Hematopoietic multipotent progenitor cell treated with erythropoietin and hydrocortisone succinate and interleukin-3 and kit ligand, for 17 days (in vitro differentiated cells): ENCODE data around the gene ROBO1.
"Not testable (repeated sequence)": the region's sequence is repeated elsewhere in the genome, so short reads cannot be mapped to it uniquely, and the experiment has no call there.

ENCODE experiments used
- DNase-seq: peaks from one replicate; pipeline ENCODE4 v3.0.0-alpha.2; 2015; ENCODE audit warnings: low spot score

Gene ROBO1

GRCh38 chr3:78794431-78794830, 973.4 kb downstream of the ROBO1 start:
- no peak for DNase-seq

DNA sequence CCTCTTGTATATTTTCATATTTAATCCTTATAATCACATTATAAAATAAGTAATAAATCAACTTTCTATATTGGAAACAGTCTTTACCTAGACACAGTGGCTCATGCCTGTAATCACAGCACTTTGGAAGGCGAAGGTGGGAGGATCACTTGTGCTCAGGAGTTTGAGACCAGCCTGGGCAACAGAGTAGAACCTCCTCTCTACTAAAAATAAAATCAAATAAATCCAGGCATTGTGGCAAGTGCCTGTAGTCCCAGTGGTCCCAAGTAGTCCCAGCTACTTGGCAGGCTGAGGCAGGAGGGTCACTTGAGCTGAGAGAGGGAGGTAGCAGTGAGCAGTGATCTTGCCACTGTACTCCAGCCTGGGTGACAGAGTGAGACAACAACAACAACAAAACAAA, 975.1 kb downstream of the ROBO1 start:
- no peak for DNase-seq

- DNase-seq: no peak
These were observed 975.6 kb downstream of the ROBO1 start for GRCh38 chr3:78792212-78792611.

GRCh38 chr3:78791753-78792152, 976.0 kb downstream of the ROBO1 start:
- no peak for DNase-seq

DNA sequence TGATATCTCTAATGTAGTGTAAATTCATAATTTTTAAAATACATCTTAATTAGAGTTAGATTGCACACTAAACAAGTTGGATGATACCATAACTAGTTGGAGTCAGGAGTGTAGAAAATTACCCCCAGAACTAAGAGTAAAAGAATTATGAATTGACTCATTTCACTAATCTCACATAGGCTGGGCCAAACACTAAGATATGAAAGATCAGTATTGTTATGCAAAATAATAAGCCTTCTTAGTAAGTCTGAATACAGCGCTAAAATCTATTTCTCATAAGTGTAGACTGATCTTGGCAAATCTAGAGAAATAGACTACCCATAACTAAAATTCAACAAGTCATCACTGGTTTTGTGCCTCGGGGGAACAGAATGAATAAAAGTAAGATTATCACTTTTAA, 979.0 kb downstream of the ROBO1 start:
- DNase-seq: no peak

- no peak for DNase-seq
These were observed 982.8 kb downstream of the ROBO1 start for GRCh38 chr3:78785004-78785403.

GRCh38 chr3:78781351-78781750, 986.4 kb downstream of the ROBO1 start:
- no peak for DNase-seq

DNA sequence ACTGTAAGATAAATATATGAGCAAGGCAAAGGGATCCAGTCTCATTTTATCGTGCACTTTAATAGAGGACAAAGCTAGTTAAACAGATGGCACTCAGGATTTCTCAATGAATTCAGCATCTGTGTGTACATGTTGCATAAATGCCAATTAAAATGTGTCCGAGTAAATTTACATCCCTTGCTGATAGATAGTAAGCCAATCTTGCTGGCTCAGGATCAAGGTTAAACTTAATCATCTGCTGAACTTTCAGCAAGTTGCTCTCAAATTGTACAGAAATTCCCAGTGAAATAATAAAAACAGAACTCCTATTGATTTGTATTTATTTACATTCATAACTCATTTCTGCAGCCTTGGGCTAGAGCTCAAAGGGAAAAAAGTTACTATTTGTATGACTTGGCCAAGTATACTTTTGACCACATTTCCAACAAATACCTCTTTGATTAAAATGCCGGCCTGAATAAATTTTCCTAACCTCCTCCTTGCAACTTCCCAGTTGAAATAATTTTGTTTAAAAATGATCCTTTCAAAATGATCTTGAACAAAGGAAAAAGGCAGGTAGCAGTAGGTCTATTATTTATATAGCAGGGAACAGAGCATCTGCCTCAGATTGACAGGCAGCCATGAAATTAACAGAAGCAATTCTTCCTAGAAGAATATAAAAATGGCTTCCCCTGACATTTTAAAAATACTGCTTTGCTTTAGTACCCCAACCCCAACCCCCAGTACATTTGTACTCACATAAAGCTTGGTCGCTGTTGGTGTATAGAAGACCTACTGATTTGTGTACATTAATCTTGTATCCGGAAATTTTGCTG, 1001.9 kb downstream of the ROBO1 start:
- no peak for DNase-seq

DNA sequence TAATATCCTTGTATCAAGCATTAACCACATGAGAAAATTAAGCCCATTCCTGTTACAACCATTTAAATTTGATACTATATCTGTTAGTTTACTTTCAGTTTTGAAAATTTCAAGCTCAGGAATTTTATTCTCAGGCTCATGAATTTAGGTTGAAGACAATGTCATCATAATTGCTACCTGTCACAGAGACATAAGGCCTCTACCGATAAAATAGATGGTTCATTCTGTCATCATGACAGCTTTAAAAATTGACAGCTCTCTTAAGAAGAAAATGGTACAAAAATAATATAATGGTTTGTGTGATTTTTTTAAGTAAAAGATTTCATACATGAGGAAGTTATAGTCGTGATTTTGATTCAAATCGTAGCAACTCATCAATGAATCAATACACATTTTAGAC, 1003.2 kb downstream of the ROBO1 start:
- no peak for DNase-seq

- DNase-seq: no peak
These were observed 1005.7 kb downstream of the ROBO1 start for GRCh38 chr3:78762121-78762520.

GRCh38 chr3:78761126-78761525, 1006.7 kb downstream of the ROBO1 start:
- DNase-seq: no peak

DNA sequence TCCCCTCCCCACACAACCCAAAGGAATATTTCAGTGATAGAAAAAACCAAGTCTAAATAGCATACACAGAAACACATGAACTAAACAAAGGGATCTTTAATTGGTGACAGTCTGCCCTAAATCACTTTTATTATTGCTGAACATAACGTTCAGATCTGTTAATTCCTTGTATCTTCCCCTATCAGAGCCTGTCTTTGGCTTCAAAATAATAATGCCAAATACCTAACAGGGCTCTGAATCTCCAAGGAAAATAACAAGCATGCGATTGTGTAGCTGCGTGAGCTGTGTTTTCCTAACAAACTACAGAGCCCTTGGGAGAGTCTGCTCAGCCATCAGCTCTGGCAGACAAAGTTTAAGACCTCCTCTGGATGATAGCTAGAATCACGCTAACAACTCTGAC, 1010.1 kb downstream of the ROBO1 start:
- no peak for DNase-seq

- DNase-seq: no peak
These were observed 1013.6 kb downstream of the ROBO1 start for GRCh38 chr3:78754066-78754743.

DNA sequence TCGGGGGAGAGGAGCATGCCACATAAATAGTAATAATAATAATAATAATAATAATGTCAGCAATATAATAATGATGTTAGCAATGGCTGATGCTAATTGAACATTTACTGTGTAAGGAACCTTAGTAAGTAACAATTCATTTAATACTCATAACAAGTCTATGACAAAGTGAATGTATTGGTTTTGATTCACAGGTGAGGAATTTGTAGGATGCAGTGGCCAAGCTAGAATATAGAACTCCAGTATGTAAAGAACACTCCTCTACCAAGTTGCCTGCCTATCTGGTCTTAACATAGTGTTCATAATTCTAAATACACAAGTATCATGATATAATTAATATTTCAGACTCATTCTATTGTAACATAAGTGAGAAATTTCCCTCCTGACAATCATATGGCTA, 1016.5 kb downstream of the ROBO1 start:
- no peak for DNase-seq

GRCh38 chr3:78750291-78750690, 1017.5 kb downstream of the ROBO1 start:
- not testable (repeated sequence) for DNase-seq

- DNase-seq: no peak
These were observed 1018.7 kb downstream of the ROBO1 start for GRCh38 chr3:78749056-78749455.

GRCh38 chr3:78745847-78746246, 1022.0 kb downstream of the ROBO1 start:
- DNase-seq: no peak

GRCh38 chr3:78742491-78742890, 1025.3 kb downstream of the ROBO1 start:
- DNase-seq: no peak

- DNase-seq: no peak
These were observed 1025.8 kb downstream of the ROBO1 start for GRCh38 chr3:78742041-78742440.

- no peak for DNase-seq
These were observed 1026.6 kb downstream of the ROBO1 start for GRCh38 chr3:78741066-78741645.

DNA sequence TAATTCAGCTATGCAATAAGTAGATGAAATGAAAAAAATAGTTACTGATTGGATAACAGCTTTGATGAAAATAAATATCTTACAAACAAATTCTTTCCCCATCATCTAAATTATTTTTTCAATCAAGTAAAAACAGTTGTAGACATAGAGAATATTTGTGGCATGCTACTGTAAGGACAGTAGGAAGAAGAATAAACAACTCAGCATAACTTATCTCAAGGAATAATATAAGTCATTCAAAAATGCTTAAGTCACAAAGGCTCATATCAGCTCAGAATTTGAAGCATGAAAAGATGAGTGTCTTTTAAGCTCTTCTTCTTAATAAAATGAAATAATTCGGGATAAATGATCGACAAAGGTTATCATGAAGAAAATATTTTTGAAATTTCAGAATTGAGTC, 1029.0 kb downstream of the ROBO1 start:
- no peak for DNase-seq

DNA sequence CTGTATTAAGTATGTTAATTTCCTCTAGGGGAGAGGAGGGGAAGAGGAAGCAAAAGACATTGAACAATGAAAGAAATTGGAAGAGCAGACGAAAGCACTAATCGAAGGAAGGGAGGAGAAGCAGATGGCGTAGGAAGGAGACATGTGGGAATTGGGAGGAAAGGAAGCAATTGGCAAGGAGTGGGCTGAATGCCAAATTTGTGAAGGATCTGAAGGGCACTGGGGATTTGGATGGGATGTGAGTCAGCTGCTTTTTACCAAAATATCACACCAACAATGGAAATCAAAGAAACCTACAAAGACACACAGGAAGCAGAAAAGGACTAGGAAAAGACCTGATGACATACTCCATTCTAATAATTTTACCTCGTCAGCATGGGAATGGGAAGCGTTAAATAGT, 1029.8 kb downstream of the ROBO1 start:
- DNase-seq: no peak

GRCh38 chr3:78736863-78737262, 1030.9 kb downstream of the ROBO1 start:
- DNase-seq: no peak
